Measurements from ENCODE around the gene GREB1L.
"Not testable (repeated sequence)": the region's sequence is repeated elsewhere in the genome, so short reads cannot be mapped to it uniquely, and the experiment has no call there.

GREB1L gene

GRCh38 chr18:21264651-21265050 is 22.6 kb downstream of the GREB1L start:
- no peak for DNase-seq (ENCODE audit: low spot score)

GRCh38 chr18:21265971-21266673 is 24.1 kb downstream of the GREB1L start:
- DNase-seq (ENCODE audit: low spot score) = no peak

- no peak for DNase-seq (ENCODE audit: low spot score)
Measured at GRCh38 chr18:21267400-21267799, 25.4 kb downstream of the GREB1L start.

- DNase-seq (ENCODE audit: low spot score) = no peak
Measured at GRCh38 chr18:21269349-21269748, 27.3 kb downstream of the GREB1L start.

GRCh38 chr18:21270453-21270852 is 28.4 kb downstream of the GREB1L start:
- DNase-seq (ENCODE audit: low spot score) = no peak

- no peak for DNase-seq (ENCODE audit: low spot score)
Measured at GRCh38 chr18:21272016-21272579, 30.1 kb downstream of the GREB1L start.

- DNase-seq (ENCODE audit: low spot score) = no peak
Measured at GRCh38 chr18:21273568-21273967, 31.5 kb downstream of the GREB1L start.

GRCh38 chr18:21275645-21276044 is 33.6 kb downstream of the GREB1L start:
- DNase-seq (ENCODE audit: low spot score) = no peak

- DNase-seq (ENCODE audit: low spot score) = no peak
Measured at GRCh38 chr18:21277578-21277977, 35.5 kb downstream of the GREB1L start.

GRCh38 chr18:21278218-21278617 is 36.2 kb downstream of the GREB1L start:
- DNase-seq (ENCODE audit: low spot score) = not testable (repeated sequence)

GRCh38 chr18:21281603-21282002 is 39.6 kb downstream of the GREB1L start:
- DNase-seq (ENCODE audit: low spot score) = no peak

GRCh38 chr18:21284540-21284939 is 42.5 kb downstream of the GREB1L start:
- no peak for DNase-seq (ENCODE audit: low spot score)

- DNase-seq (ENCODE audit: low spot score) = no peak
Measured at GRCh38 chr18:21289827-21290226, 47.8 kb downstream of the GREB1L start.

GRCh38 chr18:21291106-21291505 is 49.1 kb downstream of the GREB1L start:
- DNase-seq (ENCODE audit: low spot score) = no peak

GRCh38 chr18:21293479-21293878 is 51.4 kb downstream of the GREB1L start:
- no peak for DNase-seq (ENCODE audit: low spot score)

GRCh38 chr18:21295101-21295500 is 53.1 kb downstream of the GREB1L start:
- DNase-seq (ENCODE audit: low spot score) = no peak

- DNase-seq (ENCODE audit: low spot score) = no peak
Measured at GRCh38 chr18:21296045-21296444, 54.0 kb downstream of the GREB1L start.

- no peak for DNase-seq (ENCODE audit: low spot score)
Measured at GRCh38 chr18:21298351-21298750, 56.3 kb downstream of the GREB1L start.

GRCh38 chr18:21300035-21300907 is 58.2 kb downstream of the GREB1L start:
- no peak for DNase-seq (ENCODE audit: low spot score)

GRCh38 chr18:21300908-21301200 is 58.8 kb downstream of the GREB1L start:
- DNase-seq (ENCODE audit: low spot score) = no peak

GRCh38 chr18:21303445-21303844 is 61.4 kb downstream of the GREB1L start:
- no peak for DNase-seq (ENCODE audit: low spot score)

GRCh38 chr18:21303895-21304294 is 61.9 kb downstream of the GREB1L start:
- DNase-seq (ENCODE audit: low spot score) = no peak

GRCh38 chr18:21305621-21306020 is 63.6 kb downstream of the GREB1L start:
- no peak for DNase-seq (ENCODE audit: low spot score)

Measured in activated CD4-positive, alpha-beta T cell treated with anti-CD3 and anti-CD28 coated beads, Interleukin-2, Interleukin-4, amounts not matched to agents 100 ng/mL and 50 ng/mL, durations not matched to agents 16 hours and 8 hours (primary cell).